ENCODE data around the gene MRPL49.

- no peak for TF ChIP-seq EP300 (conservative IDR thresholded peaks at IDR 0.05; ENCODE audit: poor library complexity, severe bottlenecking)
- no peak for TF ChIP-seq TAF1 (IDR thresholded peaks at IDR 0.05; ENCODE audit: low read depth)
- TF ChIP-seq CTCF (IDR thresholded peaks at IDR 0.05; ENCODE audit: poor library complexity, severe bottlenecking) = no peak
- TF ChIP-seq SMC3 (conservative IDR thresholded peaks at IDR 0.05; ENCODE audit: poor library complexity) = no peak
Observed at GRCh38 chr11:65111159-65111743, 10.9 kb upstream of the MRPL49 start.
